ENCODE data around the gene SHTN1. TPM values are rescaled to one million over a fixed set of nuclear protein-coding genes. Genes with fewer than 3 reads are reported as not detected.

Gene SHTN1
- total and polyA plus RNA-seq, 2 donors (not counting 1 experiment from before 2014, with no cell fraction given) = 0.06 to 0.34 TPM

GRCh38 chr10:116831790-116832189 is 173.2 kb downstream of the SHTN1 start:
- no peak overlapping the region for H3K4me3 Mint-ChIP-seq
- H2AFZ ChIP-seq (ENCODE audit: insufficient read depth, low read depth, low read length, poor library complexity, severe bottlenecking) = no peak overlapping the region
- ChIA-PET POLR2A (no interaction called here), CTCF (interaction anchor here (0.7 kb wide), 1 partner anchor 335 kb away, joined by 4 read pairs; no protein-coding TSS in a partner anchor)
- no peak overlapping the region for H3K27ac ChIP-seq (ENCODE audit: low read length in 2 of 2)
- no peaks in the 10 kb centered on the region for H3K79me2 ChIP-seq (ENCODE audit: control insufficient read depth, insufficient read depth, low read length)
- no peak overlapping the region for H3K27ac Mint-ChIP-seq
- H3K4me3 ChIP-seq (ENCODE audit: control extremely low read depth in 1 of 5, extremely low read depth in 1 of 5, insufficient read depth in 1 of 5, low read depth in 2 of 5, low read length in 4 of 5) = no peak overlapping the region
- no peaks in the 10 kb centered on the region for H3K4me1 Mint-ChIP-seq
- no peak overlapping the region for H3K9ac ChIP-seq (ENCODE audit: low read length)
- no peaks in the 10 kb centered on the region for H3K9me3 ChIP-seq (ENCODE audit: control extremely low read depth in 1 of 3, control insufficient read depth in 2 of 3, insufficient read depth in 1 of 3, low read length in 2 of 3)
- no peak for TF ChIP-seq EZH2 (IDR thresholded peaks at IDR 0.05; ENCODE audit: borderline replicate concordance, insufficient read depth, low read depth, low read length, poor library complexity, severe bottlenecking)
- TF ChIP-seq, protein P1, sequence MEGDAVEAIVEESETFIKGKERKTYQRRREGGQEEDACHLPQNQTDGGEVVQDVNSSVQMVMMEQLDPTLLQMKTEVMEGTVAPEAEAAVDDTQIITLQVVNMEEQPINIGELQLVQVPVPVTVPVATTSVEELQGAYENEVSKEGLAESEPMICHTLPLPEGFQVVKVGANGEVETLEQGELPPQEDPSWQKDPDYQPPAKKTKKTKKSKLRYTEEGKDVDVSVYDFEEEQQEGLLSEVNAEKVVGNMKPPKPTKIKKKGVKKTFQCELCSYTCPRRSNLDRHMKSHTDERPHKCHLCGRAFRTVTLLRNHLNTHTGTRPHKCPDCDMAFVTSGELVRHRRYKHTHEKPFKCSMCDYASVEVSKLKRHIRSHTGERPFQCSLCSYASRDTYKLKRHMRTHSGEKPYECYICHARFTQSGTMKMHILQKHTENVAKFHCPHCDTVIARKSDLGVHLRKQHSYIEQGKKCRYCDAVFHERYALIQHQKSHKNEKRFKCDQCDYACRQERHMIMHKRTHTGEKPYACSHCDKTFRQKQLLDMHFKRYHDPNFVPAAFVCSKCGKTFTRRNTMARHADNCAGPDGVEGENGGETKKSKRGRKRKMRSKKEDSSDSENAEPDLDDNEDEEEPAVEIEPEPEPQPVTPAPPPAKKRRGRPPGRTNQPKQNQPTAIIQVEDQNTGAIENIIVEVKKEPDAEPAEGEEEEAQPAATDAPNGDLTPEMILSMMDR (IDR thresholded peaks at IDR 0.05) = no peak
- intact Hi-C loops (cut with micrococcal nuclease) = no loop called here
- no peak overlapping the region for H3K4me2 ChIP-seq (replicated peaks; ENCODE audit: low read depth, low read length, poor library complexity, severe bottlenecking)
- no peaks in the 10 kb centered on the region for H3K27me3 ChIP-seq (replicated peaks in 1 of 4; ENCODE audit: control extremely low read depth in 1 of 4, control insufficient read depth in 3 of 4, insufficient read depth in 4 of 4, low read length in 3 of 4)
- H3K27me3 Mint-ChIP-seq = no peaks in the 10 kb centered on the region
- WGBS (ENCODE audit: insufficient coverage) = 91% methylated on average over 10 of the region's 10 CpGs
- ATAC-seq (ENCODE audit: low read depth) (no peak), DNase-seq (no peak)
- no peaks in the 10 kb centered on the region for H3K9me3 Mint-ChIP-seq (ENCODE audit: insufficient read depth)
- no peaks in the 10 kb centered on the region for H3K4me1 ChIP-seq (ENCODE audit: control insufficient read depth in 2 of 2, insufficient read depth in 2 of 2, low read length in 2 of 2)
- H3K36me3 ChIP-seq (replicated peaks in 1 of 2; ENCODE audit: control extremely low read depth in 1 of 2, control insufficient read depth in 1 of 2, extremely low read depth in 1 of 2, insufficient read depth in 2 of 2, low read length in 1 of 2) = no peaks in the 10 kb centered on the region
- H4K20me1 ChIP-seq (ENCODE audit: control insufficient read depth, insufficient read depth, low read length, poor library complexity, severe bottlenecking) = no peaks in the 10 kb centered on the region

Small RNA genes within 50 kb of the gene (small RNA-seq; reads per million reads assigned to genes)
- not detected for gene AC012308.1 (ENCODE audit: insufficient read length, low read depth, low replicate concordance)

Other genes starting within 250 kb of the SHTN1 start
- 0.37 and 0.46 TPM in 2 replicates for gene ENO4, start 155.7 kb downstream of the SHTN1 start, total RNA-seq
- 0.07 TPM in 1 of 2 replicates, not detected in the other for gene ENO4, start 155.7 kb downstream of the SHTN1 start, polyA plus RNA-seq
- not detected in 2 replicates for gene VAX1, start 133.1 kb upstream of the SHTN1 start, total RNA-seq
- gene VAX1, start 133.1 kb upstream of the SHTN1 start, polyA plus RNA-seq = not detected in 2 replicates
- not detected in 2 replicates for gene KCNK18, start 192.3 kb upstream of the SHTN1 start, total RNA-seq
- not detected in 2 replicates for gene KCNK18, start 192.3 kb upstream of the SHTN1 start, polyA plus RNA-seq
- gene SLC18A2, start 235.9 kb upstream of the SHTN1 start, total RNA-seq = not detected in 2 replicates
- gene SLC18A2, start 235.9 kb upstream of the SHTN1 start, polyA plus RNA-seq = 0.07 TPM in 1 of 2 replicates, not detected in the other

Data from B cell (primary cell).